LNCAP (cell line): ENCODE measurements around the gene MAEL.

Experiments used
- CTCF ChIP-seq: fragments of 450-650 bp; IDR thresholded peaks from 2 replicates; pipeline ENCODE4 v1.5.1; 2017; ENCODE audit warnings: mild to moderate bottlenecking

MAEL gene

GRCh38 chr1:166972193-166972592, 16.9 kb upstream of the MAEL start:
- no peak for TF ChIP-seq CTCF

GRCh38 chr1:166972826-166973225, 16.3 kb upstream of the MAEL start:
- no peak for TF ChIP-seq CTCF

GRCh38 chr1:166974647-166975345, 14.3 kb upstream of the MAEL start:
- TF ChIP-seq CTCF: no peak

GRCh38 chr1:166975361-166976129, 13.5 kb upstream of the MAEL start, which contains the start of gene ILDR2:
Gene ILDR2 (minus strand): TSS chr1:166975540. CDS start chr1:166975268, 272 bp downstream.
- peak; percentile 52 for TF ChIP-seq CTCF

- TF ChIP-seq CTCF: no peak
Measured at GRCh38 chr1:166977951-166978350, 11.1 kb upstream of the MAEL start.

GRCh38 chr1:166978821-166979220, 10.3 kb upstream of the MAEL start:
- TF ChIP-seq CTCF: no peak

GRCh38 chr1:166980383-166980782, 8.7 kb upstream of the MAEL start:
- no peak for TF ChIP-seq CTCF
